Hindlimb muscle (tissue), 1 donor: ENCODE data around the gene METTL1. TPM values are rescaled to one million over a fixed set of nuclear protein-coding genes. Genes with fewer than 3 reads are reported as not detected.
A peak's percentile ranks its signal among the peaks of the same experiment; 100 is the strongest.
"Not testable (repeated sequence)": the region's sequence is repeated elsewhere in the genome, so short reads cannot be mapped to it uniquely, and the experiment has no call there.

Experiments
- DNase-seq: peaks from one replicate; pipeline ENCODE4 v3.0.0-alpha.2; 2013
- polyA plus RNA-seq: library from polyadenylated mRNA; unstranded; fragments of 120-200 nt; gene quantifications from one replicate; pipeline ENCODE4 v1.2.1, GENCODE V29; 2013; ENCODE audit not compliant: insufficient read length

Gene METTL1
- 22.1 TPM for polyA plus RNA-seq

- peak; percentile 98 for DNase-seq
Observed at GRCh38 chr12:57771873-57772428, at the start of gene METTL1. Gene METTL1, minus strand, starts transcription at chr12:57772105. Its CDS starts 22 bp downstream, at chr12:57772083.

GRCh38 chr12:57821015-57821414 is 49.1 kb upstream of the METTL1 start:
- not testable (repeated sequence) for DNase-seq

- DNase-seq, result not testable (repeated sequence)
Observed at GRCh38 chr12:57820119-57820518, 48.2 kb upstream of the METTL1 start.

- DNase-seq, result not testable (repeated sequence)
Observed at GRCh38 chr12:57817990-57818331, 46.1 kb upstream of the METTL1 start.

GRCh38 chr12:57817261-57817989 is 45.5 kb upstream of the METTL1 start:
- DNase-seq, result no peak

GRCh38 chr12:57816855-57817151 is 44.9 kb upstream of the METTL1 start:
- DNase-seq, result no peak

- DNase-seq, result no peak
Observed at GRCh38 chr12:57816001-57816854, 44.3 kb upstream of the METTL1 start.

- no peak for DNase-seq
Observed at GRCh38 chr12:57815177-57816000, 43.5 kb upstream of the METTL1 start.

- DNase-seq, result no peak
Observed at GRCh38 chr12:57813971-57814772, 42.3 kb upstream of the METTL1 start.

GRCh38 chr12:57813111-57813970 is 41.4 kb upstream of the METTL1 start:
- DNase-seq, result no peak

- DNase-seq, result no peak
Observed at GRCh38 chr12:57811028-57811755, 39.3 kb upstream of the METTL1 start.

GRCh38 chr12:57810450-57810849 is 38.5 kb upstream of the METTL1 start:
- DNase-seq, result no peak

GRCh38 chr12:57809425-57809824 is 37.5 kb upstream of the METTL1 start:
- DNase-seq, result no peak

GRCh38 chr12:57808351-57808750 is 36.4 kb upstream of the METTL1 start:
- DNase-seq, result no peak

- DNase-seq, result no peak
Observed at GRCh38 chr12:57807285-57807684, 35.4 kb upstream of the METTL1 start.

- no peak for DNase-seq
Observed at GRCh38 chr12:57806677-57807076, 34.8 kb upstream of the METTL1 start.

GRCh38 chr12:57803319-57803893 is 31.5 kb upstream of the METTL1 start:
- DNase-seq, result no peak

- no peak for DNase-seq
Observed at GRCh38 chr12:57802607-57803006, 30.7 kb upstream of the METTL1 start.

- no peak for DNase-seq
Observed at GRCh38 chr12:57800965-57801364, 29.1 kb upstream of the METTL1 start.

- DNase-seq, result no peak
Observed at GRCh38 chr12:57797933-57798332, 26.0 kb upstream of the METTL1 start.
